ENCODE measurements around the gene BAIAP2.
A peak's percentile ranks its signal among the peaks of the same experiment; 100 is the strongest.

The BAIAP2 gene

DNA sequence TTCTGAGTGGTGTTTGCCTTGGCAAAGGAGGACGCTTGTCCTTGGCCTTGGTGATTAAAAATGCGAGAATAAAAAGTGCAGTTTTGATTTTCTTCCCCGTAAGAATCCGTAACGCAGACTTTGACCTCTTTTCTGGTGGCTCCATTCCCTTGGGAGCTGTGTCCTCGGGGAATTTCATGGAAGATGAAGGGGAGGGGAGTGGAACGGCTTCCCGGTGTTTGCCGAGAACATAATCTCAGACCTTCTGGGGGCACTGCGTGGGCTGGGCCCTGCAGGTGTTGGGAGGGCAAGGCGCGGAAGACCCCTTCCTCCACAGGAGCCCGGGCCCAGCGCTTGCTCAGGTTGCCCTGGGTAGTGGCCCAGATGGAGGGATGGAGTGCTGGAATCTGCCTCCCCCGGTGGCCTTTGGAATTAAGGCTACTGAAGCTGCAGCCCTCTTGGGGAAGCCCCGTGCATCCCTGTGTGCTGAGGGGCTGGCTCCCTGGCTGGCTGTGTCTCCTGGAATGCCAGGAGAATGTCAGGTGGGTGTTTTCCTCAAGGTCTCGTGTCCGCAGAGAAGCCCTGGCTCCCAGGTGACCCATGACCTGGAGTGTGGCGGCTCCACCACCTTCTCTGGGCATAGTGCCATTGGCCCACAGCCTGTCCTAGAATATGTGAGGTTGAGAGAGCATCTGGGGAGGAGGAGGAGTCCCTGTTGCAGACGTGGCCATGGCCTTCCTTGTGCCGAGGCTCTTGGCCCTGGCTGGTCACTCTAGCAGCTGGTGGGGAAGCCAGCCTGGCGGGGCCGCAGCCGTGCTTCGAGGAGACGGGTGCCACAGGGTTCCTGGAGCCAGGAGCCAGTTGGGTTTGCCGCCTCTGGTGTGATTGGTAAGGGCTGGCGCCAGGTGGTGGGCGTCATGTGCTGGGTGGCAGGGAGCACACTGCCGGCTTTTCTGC, 3.1 kb downstream of the BAIAP2 start:
- DNase-seq (ENCODE audit: low spot score), result no peak

DNA sequence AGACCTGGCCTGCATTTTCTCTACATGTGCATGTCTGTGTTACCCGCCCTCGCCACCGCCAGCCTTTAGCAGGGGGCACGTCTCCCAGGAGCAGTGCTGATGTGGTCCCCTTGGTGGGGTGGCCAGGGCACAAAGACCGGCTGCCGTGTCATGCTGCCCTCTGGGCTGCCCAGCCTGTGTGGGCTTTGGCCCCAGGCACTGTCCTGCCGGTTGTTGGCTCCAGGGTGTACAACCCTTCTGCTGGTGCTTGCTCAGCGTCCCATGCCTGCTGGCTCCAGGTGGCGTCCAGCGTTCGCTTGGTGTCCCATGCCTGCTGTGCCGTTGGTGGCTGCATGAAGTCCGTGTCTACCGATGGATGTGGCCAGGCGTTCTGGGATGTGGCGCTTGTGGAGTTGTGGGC, 4.1 kb downstream of the BAIAP2 start:
- no peak for DNase-seq (ENCODE audit: low spot score)

DNA sequence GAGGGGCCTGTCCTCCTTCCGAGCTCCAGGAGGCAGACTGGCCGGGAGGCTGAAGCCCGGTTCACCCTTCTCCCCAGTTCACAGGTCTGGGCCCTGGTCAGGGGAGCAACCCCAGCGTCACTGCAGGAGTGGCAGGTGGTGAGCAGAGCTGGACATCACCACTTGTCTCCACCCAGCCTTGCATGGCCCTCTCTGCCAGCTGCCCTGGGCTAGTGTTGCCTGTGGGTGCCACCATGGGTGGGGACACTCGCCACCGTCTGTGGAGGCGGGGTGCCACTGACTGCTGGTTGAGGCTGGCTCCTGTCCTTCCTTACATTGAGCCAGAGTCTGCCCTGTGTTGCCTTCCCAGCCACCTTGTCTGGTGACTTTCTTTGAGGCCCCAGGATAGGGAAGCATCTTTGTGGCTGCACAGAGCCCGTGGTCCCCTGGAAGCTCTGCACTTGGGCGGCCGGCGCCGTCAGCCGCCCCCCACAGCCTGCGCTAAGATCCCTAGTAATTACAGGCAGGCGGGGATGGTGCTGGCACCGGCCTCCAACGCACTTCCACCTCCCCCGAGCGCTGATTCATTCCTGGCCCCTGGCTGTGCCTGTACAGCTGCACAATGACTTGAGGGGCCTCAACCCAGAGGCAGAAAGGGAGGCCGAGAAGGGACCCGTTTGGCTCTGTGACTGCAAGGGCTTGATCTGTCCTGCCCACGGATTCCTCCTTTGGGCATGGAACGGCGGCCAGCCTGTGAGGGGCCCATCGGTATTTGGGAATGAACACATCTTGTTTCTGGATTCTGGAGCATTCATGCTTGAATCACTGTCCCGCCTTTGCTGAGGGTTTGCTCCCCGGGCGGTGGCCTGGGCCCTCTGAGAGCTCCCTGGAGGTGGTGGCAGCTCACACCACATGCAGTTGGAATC, 5.2 kb downstream of the BAIAP2 start:
- DNase-seq (ENCODE audit: low spot score), result no peak

DNA sequence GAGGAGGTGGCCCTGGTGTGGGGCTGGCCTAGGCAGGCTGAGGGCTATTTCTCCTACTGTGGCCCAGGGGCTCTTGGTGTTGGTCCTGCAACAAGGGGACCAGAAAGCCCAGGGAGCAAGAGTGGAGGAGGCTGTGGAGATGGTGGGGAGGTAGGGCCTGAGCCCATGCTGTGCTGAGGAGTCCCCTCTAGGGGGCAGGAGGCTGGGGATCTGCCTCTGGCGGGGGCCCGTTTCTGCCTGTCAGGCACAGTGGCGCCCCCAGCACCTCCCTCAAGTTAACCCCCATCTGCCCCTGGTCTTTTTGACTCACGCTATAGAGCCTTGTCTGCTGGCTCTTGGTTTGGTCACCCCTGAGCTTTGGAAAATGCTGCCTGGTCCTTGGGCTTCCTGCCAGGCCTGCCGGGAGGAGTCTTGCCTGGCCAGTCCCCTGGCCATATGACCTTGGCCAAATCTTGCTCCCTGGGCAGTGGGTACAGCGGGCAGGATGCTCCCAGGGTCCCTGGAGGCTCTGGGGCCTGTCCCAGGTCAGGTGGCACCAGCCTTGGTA, 5.9 kb downstream of the BAIAP2 start:
- no peak for DNase-seq (ENCODE audit: low spot score)

DNA sequence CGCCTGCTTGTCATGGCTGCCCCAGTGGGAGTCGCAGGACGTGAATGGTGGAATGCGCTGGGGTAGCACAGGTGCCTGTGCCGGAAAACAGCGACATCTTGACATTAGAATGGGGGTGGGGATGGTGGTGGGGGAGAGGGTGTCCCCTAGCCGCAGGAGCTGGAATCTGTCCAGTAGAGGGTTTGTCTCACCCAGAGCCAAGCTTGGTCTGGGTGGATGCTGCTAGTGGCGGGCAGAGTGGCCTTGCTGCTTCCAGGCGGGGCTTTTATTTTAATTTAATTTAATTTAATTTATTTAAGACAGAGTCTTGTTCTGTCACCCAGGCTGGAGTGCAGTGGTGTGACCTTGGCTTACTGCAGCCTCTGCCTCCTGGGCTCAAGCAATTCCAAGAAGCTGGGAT, 7.7 kb downstream of the BAIAP2 start:
- no peak for DNase-seq (ENCODE audit: low spot score)

DNA sequence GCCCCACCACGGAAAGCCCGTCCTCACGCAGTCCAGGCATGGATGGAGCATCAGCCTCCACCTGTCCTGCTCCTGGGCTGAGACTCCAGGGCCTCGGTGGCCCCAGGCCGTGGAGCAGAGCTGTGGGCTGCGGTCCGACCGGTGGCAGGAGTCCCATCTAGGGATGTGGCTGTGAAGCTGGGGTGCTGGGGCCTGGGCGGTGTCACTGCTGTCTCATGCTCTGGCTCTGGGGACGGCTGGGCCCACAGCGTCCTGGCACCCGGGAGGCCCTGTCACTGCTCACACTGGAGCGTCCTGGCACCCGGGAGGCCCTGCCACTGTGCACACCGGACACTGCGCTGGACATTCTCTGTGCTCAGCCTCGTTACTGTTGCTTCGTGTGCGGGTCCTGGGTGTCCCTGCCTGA, 8.4 kb downstream of the BAIAP2 start:
- DNase-seq (ENCODE audit: low spot score), result no peak

DNA sequence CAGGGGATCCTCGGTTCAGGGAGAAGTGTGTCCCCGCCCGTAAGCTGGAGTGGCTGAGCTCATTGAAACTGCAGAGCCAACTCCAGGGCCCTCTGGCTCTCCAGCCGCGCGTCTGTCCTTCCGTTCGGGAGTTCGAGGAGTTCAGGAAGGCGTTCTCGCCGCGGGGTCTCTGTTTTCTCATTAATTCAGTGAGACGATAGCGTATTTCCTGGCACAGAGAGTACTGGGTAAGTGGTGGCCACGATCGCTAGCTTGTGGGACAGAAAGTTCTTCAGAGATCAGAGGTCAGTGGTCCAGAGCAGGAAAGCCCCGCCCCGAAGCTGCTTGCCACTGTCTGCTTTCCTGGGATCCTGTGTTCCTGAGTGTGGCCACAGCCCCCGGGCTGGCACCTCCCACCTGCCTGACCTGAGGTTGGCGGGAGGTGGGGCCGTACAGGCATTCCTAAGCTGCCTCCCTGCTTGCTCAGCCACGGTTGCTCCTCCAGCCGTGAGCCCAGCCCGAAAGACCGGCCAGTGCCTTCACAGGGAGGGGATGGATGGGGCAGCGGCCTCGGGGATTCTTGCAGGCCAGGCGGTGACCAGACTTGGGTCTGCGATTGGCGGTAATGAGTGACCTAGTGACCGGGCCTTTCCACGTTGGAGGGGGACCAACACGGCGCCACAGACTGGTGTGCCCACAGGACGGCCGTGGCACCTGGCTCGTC, 8.9 kb downstream of the BAIAP2 start:
- DNase-seq (ENCODE audit: low spot score), result no peak

DNA sequence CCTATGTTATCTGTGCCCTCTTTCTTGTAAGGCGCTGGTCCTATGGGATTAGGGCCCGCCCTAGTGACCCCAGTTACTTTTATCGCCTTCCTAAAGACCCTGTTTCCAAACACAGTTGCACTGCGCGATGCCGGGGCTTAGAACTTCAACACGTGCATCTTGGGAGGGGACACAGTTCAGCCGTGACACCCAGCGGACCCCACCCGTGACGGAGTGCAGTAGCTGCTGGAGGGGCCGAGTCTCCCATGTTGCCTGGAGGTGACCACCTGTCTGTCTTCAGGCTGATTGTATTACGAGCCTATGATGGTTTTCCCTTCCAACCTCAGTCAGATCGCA, 9.4 kb downstream of the BAIAP2 start:
- DNase-seq (ENCODE audit: low spot score), result no peak

DNA sequence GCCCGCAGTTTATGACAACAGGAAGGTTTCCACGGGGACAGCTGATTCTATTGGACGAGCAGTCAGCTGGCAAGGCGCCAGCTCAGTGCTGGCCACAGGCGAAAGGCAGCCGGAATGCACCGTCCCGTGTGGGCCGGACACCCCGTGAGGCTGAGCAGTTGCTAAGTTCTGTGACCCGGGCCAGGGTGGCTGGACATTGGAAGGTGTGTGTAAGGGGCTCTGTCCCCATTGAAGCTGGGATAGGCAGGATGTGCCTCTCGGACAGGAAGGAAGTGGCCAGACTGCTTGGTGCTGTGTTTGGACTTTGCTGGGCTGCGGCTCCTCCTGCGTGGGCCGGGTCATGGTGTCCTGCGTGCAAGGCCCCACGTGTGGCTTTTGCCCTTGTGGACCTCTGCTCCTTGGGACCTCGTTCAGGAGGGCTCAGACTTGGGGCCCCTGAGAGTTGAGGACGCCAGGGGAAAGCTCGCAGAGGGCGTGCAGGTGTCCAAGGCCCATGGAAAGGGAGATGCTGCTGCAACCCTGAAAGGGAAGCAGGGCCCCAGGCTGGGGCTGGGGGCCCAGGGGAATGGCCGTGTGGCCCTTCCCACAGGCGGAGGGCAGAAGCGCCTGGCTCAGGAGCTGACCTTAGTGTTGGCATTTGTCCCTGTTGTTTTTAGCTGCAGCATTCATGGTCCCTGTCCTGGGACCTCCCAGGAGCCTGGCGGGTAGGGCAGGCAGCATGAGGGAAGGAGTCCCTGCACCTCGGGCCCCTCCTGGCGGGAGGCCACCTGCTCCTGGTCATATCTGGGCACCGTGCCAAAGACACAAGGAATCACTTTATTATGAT, 10.0 kb downstream of the BAIAP2 start:
- peak; percentile 82 for DNase-seq (ENCODE audit: low spot score)

DNA sequence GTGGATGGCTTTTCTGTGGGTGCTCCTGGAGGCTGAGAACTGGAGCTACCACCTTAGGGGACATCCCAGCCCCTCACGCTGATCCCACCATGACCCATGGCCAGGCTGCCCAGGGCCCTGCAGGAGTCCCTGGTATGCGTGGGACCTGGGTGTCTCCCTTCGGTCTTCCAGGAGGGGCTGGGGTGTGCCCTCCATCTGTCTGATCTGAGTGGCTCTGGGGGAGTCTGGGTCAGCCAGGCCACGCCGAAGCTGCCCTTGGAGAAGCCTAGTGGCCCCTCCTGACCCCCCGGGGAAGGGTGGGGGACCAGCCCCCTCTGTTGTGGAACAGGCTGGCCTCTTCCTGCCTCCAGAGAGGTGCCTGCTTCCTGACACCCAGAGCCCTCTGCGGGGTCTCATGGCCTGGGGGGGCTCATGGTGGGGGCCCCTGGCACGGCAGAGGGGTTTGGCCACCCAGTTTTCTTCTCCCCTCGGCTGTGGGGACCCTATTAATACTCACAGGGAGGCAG, 10.7 kb downstream of the BAIAP2 start:
- no peak for DNase-seq (ENCODE audit: low spot score)

DNA sequence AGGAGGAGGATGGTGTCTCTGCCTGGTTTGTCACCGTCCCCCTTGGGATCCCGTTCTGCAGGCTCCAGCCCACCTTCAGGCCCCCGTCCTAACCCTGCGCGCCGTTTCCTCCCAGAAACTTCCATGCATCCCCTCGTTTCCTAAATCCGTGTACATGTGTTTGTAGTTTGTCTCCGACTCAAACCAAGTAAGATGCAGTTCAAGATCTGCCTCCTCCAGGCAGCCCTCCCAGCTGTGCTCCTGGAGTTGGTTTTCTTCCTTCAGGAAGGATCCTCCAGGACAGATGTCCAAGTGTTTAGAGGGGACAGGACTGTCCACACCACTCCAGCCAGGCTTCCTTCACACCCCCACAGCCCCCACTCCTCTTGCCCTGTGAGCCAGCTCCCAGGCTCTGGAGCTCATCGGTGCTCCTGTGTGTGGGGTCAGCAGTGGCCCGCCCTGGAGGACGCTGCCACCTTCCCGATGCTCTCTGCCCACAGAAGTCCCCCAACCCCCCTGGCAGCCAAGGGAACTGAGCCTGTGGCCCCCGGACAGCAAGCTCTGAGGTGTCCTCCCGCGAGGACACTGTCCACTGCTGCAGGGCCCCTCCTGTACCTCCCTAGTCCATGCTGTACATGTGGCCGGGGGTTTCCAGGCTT, 11.3 kb downstream of the BAIAP2 start:
- DNase-seq (ENCODE audit: low spot score), result no peak

DNA sequence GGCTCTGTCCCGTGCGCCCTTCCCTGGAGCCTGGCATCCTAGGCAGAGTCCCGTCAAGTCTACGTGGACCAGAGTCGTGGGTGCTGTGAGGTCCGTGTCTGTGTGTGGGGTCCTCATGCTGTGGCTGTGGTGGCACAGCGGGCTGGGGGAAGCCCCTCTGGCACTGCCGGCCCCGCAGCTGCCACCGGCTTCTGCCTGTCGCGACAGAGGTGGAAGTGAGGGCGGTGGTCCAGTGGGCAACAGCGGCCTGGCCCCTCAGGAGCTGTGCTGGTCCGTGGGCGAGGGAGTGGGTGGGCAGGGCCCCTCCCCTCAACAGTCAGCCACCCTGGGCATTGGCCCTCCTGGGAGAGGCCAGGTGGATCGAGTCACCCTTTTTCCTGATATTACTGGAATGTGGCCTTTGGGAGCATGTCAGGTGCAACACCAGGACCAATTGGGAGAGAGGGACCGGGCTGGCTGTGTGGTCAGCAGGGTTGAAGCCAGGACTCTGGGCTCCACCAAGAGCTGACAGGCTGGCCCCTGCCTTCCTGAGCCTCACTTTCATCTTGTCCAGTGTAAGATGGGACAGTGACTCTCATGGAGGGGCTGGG, 11.9 kb downstream of the BAIAP2 start:
- no peak for DNase-seq (ENCODE audit: low spot score)

DNA sequence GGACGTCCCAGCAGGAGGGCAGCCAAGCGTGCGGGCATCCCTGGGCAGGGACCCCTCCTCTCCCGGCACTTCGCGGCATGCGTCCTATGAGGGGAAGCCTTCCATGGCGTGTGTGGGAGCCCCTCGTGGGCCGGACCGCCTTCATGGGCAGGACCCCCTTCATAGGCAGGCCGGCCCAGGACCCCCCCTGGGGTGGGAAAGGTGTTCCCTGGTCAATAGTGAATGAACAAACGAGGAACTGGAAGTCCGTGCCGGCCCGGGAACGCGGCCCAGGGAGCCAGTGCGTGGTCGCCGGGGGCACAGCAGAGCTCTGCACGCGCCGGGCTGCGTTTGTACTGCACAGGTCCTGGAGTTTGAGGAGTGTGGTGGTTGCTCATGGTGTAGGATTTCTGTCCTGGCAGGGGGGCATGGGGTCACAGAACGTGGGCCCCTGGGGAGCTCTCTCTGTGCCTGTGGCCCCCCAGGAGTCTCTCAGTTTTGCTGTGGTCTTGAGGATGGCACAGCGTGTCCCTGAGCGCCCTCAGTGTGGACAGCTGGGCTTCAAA, 13.9 kb downstream of the BAIAP2 start:
- DNase-seq (ENCODE audit: low spot score), result no peak

DNA sequence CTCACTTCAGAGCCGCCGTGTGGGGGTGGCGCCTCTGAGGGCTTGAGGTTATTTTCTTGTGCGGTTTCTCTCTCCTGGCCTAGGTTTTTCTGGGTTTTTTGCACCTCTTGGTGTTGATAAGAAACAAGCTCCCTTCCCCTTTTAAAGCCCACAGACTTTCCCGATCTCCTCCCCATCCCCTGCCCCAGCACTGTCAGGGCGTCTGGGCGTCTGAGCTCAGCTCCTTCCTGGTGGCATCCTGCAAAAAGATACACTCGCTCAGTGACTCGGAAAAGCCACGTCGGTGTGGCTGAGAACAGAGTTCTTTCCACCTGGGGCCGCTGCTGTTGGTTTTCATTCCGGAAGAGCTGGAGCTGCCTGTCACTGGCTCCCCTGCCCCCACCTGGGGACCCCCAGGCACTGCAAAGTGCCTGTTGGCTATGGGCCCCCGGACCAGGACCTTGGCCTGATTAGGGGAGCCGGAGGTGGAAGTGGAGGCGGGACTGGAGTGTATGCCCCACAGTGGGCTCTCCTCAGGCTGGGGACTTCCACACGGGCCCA, 14.5 kb downstream of the BAIAP2 start:
- no peak for DNase-seq (ENCODE audit: low spot score)

DNA sequence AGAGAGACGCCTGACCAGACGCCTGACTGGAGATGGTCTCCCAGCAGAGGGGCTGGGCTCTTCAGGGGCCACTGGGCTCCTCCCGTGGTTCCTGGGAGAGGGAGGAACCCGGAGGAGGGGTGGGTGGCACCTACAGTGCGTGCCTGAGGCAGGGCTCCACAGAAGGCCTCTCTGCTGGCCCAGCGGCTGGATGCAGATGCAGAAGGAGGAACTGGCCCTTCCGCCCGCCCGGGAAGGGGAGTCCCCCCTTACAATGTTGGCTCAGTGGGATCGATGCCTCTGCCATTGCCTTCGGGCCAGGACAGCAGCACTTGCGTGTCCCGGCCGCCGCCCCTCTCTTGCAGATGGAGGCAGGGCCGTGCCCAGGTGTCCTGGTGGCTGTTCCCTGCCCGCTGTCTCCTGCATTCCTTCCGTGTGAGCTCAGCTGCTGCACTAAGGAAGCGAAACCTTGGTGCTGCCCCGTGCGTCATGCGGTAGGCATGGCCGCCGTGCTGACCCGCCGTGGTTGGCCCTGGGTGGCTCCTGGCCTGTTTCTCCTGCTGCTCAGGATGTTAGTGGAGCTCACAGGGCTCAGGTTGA, 15.1 kb downstream of the BAIAP2 start:
- no peak for DNase-seq (ENCODE audit: low spot score)

DNA sequence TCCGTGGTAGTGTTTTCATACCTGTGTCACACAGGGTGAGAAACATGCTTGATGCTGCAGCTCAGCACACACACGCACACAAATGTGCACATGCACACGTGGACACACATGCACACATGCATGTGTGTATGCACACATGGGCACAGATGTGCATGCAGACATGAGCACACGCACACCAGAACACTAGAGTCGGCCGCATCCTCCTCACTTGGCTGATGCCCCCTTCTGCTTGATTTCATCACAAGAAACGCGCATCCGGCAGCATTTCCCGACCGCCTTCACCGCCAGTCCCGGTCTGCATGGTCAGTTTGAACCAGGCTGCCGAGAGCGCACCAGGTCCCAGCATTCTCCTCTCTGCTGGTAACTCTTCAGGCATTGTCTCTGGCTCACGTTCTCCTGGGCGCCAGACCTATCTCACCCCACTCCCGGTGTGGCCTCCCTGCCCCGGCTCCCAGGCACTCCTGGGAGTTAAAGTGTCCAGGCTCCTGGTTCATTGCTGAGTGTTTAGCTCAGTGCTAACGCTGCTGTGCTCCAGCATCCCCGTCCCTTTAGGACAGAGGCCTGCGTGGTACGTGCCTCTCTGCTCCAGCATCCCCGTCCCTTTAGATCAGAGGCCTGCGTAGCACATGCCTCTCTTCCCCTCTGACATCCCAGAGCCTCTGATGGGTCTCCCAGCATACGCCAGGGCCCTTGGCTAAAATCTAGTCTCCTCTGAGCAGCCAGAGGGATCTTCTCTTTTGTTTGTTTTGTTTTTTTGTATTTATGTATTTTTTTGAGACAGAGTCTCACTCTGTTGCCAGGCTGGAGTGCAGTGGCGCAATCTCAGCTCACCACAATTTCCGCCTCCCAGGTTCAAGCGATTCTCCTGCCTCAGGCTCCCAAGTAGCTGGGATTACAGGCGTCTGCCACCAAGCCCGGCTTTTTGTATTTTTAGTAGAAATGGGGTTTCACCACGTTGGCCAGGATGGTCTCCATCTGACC, 16.0 kb downstream of the BAIAP2 start:
- DNase-seq (ENCODE audit: low spot score), result no peak

DNA sequence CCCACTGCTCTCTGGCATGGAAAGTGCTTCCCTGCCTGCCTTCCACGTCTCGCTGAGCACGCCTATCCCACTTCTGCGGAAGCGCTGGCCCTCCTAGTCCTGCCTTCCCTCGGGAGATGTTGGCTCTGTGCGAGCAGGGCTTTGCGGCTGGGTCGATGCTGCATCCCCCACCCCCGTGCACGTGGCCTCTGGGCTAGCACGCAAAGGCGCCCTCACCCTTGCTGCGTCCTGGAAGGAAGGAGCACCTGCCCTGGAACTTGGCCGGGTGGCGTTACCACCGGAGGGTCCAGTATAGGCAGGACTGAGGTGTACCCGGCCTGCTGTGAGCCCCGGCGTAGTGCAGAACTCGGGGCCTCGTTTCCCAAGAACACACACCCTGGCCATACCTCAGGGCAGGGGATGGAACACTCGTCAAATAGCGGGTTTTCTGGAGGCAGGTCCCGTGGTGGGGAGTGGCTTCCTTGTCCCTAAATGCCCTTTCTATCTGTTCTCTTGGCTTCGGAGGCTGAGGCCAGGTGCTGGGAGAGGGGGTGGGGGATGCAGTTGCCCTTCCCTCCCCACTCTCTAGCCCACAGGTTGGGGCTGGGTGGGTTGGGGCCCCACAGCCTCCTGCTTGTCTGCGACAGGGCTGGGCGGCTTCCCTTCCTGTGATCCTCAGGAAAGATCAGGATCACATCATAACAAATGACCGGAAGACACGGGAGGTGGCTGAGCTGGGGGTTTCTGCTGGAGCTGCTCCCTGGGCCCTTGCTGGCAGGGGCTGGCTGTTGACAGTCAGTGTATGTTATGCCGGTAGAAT, 17.4 kb downstream of the BAIAP2 start:
- DNase-seq (ENCODE audit: low spot score), result no peak
